Lower lobe of right lung (tissue), 2 donors: ENCODE data around the gene P2RY14. TPM values are rescaled to one million over a fixed set of nuclear protein-coding genes. Genes with fewer than 3 reads are reported as not detected.

Source experiments
- ATAC-seq, 2 donors: fragments of 200-7000 bp; cut with Tn5 transposase; one replicate each; pipeline ENCODE4 v1.9.1; 2020 to 2022; ENCODE audit warnings: mild to moderate bottlenecking in 2 of 2, moderate library complexity in 2 of 2
- DNase-seq: peaks from one replicate; pipeline ENCODE4 v3.0.0-alpha.2; 2020
- H3K27ac ChIP-seq: fragments of 200-600 bp; one replicate; pipeline ENCODE4 v1.8.0; 2022
- H3K27me3 ChIP-seq: fragments of 200-600 bp; one replicate; pipeline ENCODE4 v1.8.0; 2022; ENCODE audit warnings: low read depth
- H3K36me3 ChIP-seq: fragments of 200-600 bp; one replicate; pipeline ENCODE4 v1.8.0; 2022; ENCODE audit warnings: mild to moderate bottlenecking
- H3K4me1 ChIP-seq: fragments of 200-600 bp; one replicate; pipeline ENCODE4 v1.8.0; 2022
- H3K4me3 ChIP-seq: fragments of 200-600 bp; one replicate; pipeline ENCODE4 v1.8.0; 2022; ENCODE audit warnings: mild to moderate bottlenecking
- H3K9me3 ChIP-seq: fragments of 200-600 bp; one replicate; pipeline ENCODE4 v1.8.0; 2022
- intact Hi-C: fragments of 100-400 bp; cut with DNase I; formaldehyde crosslinking; loops from one replicate; pipeline ENCODE4 v1.11.0; 2022
- total RNA-seq: library from RNA; stranded (reverse); fragmentation: NEBNext Ultra II Directional; extraction: Animal tissue kit (Norgen Biotek cat#: 25700); gene quantifications from one replicate; pipeline ENCODE4 v1.2.1, GENCODE V29; 2021
- TF ChIP-seq, protein P1 (sequence below): fragments of 200-600 bp; IDR thresholded peaks from one replicate; pipeline ENCODE4 v1.8.0; 2022; ENCODE audit warnings: antibody characterized with exemption, mild to moderate bottlenecking
- donor health status: DM: no; HTN: yes; CAD: no; lungs with severe emphysema.

P2RY14 gene
- total RNA-seq, 1 donor from 2014 or later, result 5.7 TPM

DNA sequence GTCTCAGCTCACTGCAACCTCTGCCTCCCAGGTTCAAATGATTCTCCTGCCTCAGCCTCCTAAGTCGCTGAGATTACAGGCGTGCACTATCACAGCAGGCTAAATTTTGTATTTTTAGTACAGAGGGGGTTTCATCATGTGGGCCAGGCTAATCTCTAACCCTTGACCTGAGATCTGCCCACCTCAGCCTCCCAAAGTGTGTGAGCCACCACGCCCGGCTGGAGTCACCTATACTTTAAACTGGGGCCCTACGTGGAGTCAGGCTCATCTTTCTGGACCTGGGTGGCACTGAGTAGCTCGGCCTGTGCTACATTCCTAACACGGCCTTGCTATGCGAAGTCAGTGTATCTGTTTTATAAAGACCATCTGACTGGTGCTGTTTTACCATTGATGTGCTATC lies 81.1 kb downstream of the P2RY14 start:
- DNase-seq (no peak), ATAC-seq (no peak)
- no peaks in the 10 kb centered on the region for H3K27me3 ChIP-seq
- no peak overlapping the region for H3K4me3 ChIP-seq
- TF ChIP-seq, protein P1, sequence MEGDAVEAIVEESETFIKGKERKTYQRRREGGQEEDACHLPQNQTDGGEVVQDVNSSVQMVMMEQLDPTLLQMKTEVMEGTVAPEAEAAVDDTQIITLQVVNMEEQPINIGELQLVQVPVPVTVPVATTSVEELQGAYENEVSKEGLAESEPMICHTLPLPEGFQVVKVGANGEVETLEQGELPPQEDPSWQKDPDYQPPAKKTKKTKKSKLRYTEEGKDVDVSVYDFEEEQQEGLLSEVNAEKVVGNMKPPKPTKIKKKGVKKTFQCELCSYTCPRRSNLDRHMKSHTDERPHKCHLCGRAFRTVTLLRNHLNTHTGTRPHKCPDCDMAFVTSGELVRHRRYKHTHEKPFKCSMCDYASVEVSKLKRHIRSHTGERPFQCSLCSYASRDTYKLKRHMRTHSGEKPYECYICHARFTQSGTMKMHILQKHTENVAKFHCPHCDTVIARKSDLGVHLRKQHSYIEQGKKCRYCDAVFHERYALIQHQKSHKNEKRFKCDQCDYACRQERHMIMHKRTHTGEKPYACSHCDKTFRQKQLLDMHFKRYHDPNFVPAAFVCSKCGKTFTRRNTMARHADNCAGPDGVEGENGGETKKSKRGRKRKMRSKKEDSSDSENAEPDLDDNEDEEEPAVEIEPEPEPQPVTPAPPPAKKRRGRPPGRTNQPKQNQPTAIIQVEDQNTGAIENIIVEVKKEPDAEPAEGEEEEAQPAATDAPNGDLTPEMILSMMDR, result no peak
- H3K4me1 ChIP-seq, result no peaks in the 10 kb centered on the region
- H3K36me3 ChIP-seq, result no peaks in the 10 kb centered on the region
- intact Hi-C loops, result no loop called here
- H3K9me3 ChIP-seq, result no peaks in the 10 kb centered on the region
- no peak overlapping the region for H3K27ac ChIP-seq

DNA sequence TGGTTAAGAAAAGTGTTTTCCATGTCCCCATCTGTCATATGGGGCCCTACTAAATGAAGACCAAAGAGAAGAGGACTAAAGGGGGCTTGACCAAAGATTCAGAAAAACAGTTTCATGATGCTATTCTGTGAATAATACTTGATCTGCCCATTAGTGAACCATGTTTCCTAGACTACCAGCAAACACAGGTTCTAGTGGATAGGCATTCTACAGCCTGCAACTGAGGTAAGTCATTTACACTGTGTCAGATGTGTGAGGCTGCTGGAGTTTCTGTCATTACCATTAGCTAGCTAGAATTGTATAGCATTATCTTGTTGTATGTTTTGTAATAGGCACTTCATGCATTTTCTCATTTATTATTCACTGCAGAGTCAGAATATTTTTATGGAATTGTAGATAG lies 81.9 kb downstream of the P2RY14 start:
- no peaks in the 10 kb centered on the region for H3K27me3 ChIP-seq
- H3K27ac ChIP-seq, result no peak overlapping the region
- H3K4me1 ChIP-seq, result no peaks in the 10 kb centered on the region
- no peaks in the 10 kb centered on the region for H3K9me3 ChIP-seq
- intact Hi-C loops, result no loop called here
- no peaks in the 10 kb centered on the region for H3K36me3 ChIP-seq
- no peak overlapping the region for H3K4me3 ChIP-seq
- no peak for DNase-seq
- no peak for ATAC-seq
- TF ChIP-seq, protein P1, result no peak

DNA sequence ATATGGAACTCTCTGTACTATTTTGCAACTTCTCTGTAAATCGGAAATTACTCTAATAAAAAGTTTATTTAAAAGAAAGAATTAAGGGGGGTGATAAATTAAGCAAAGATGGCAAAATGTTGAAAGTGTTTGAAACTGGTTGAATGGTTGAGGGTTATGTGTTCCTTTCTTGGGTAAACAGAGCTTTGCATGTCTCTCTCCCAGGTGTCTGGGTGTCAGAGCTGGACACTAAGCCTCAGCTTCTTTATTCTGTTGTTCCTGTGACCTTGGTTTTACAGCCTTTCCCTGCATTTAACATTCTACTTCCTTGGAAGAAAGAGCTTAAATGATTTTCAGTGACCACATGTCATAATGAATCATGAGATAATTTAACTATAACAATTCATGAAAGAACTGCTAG lies 82.5 kb downstream of the P2RY14 start:
- TF ChIP-seq, protein P1, result no peak
- H3K9me3 ChIP-seq, result no peaks in the 10 kb centered on the region
- intact Hi-C loops, result no loop called here
- no peaks in the 10 kb centered on the region for H3K4me1 ChIP-seq
- no peaks in the 10 kb centered on the region for H3K27me3 ChIP-seq
- no peak overlapping the region for H3K4me3 ChIP-seq
- no peak overlapping the region for H3K27ac ChIP-seq
- ATAC-seq (no peak), DNase-seq (no peak)
- H3K36me3 ChIP-seq, result no peaks in the 10 kb centered on the region

DNA sequence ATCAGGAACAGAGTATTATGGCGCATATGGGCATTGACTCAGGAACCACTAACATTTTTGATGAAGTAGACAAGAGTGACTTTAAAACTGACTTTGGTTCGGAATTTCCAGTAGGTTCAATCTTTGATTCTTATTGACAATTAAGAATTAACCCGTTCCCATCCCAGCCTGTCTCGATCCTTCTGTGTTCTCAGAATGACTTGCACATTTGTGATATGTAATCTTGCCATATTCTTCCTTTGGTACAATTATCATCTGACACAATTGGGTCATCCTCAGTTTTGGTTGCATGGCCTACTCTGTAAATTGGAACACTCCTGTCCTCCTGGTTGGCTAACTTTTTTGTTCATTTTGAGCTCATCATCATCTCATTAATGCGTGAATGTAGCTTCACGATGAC lies 85.8 kb downstream of the P2RY14 start:
- Histone ChIP-seq H3K27ac (no peak overlapping the region), H3K27me3 (no peaks in the 10 kb centered on the region), H3K9me3 (no peaks in the 10 kb centered on the region), H3K36me3 (no peaks in the 10 kb centered on the region), H3K4me3 (no peak overlapping the region), H3K4me1 (no peaks in the 10 kb centered on the region)
- intact Hi-C loops, result no loop called here
- ATAC-seq, result no peak
- TF ChIP-seq, protein P1, result no peak
- DNase-seq, result no peak

DNA sequence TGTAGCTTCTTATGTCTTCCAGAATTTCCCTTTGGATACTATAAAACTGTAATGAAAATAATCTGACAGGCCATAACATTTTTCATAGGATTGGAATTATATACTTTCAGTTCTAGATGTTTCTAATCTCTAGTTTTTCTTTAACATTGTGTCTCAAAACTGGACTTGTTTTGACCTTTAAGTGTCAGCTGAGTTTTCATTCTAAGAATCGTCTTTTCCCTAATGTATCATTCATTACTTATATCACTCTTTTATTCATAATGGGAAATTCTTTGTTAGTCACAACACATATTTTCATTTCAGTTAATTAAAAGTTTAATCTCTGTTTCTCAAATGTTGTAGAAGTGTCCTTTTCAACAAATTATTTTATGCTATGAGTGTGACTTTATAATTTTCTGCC lies 87.2 kb downstream of the P2RY14 start:
- H3K9me3 ChIP-seq, result no peaks in the 10 kb centered on the region
- DNase-seq (no peak), ATAC-seq (no peak)
- TF ChIP-seq, protein P1, result no peak
- intact Hi-C loops, result no loop called here
- no peak overlapping the region for H3K27ac ChIP-seq
- H3K4me3 ChIP-seq, result no peak overlapping the region
- no peaks in the 10 kb centered on the region for H3K4me1 ChIP-seq
- no peaks in the 10 kb centered on the region for H3K27me3 ChIP-seq
- no peaks in the 10 kb centered on the region for H3K36me3 ChIP-seq

DNA sequence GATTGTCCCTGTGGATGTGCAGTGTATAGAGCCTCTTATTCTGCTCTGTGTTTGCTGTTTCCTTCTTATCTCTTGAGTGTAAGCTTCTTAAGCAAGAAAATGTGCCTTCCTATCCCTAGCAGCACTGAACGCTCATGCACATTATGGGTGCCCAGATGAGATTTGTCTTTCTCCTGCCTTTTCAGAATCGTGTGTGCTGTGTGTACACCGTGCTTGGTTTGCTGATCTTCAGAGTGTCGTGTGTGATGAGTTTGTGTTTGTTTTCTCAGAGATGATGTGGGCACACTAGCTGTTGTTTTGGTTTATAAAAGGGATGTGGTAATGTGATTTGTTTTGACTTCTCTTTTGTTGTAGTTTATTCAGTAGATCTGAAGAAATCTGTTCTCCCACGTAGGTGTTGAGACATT lies 95.1 kb downstream of the P2RY14 start:
- H3K9me3 ChIP-seq, result no peaks in the 10 kb centered on the region
- intact Hi-C loops, result no loop called here
- no peak overlapping the region for H3K27ac ChIP-seq
- H3K36me3 ChIP-seq, result no peaks in the 10 kb centered on the region
- H3K4me1 ChIP-seq, result no peaks in the 10 kb centered on the region
- H3K27me3 ChIP-seq, result no peaks in the 10 kb centered on the region
- H3K4me3 ChIP-seq, result no peak overlapping the region
- TF ChIP-seq, protein P1, result no peak
- ATAC-seq, result peak in 1 of 2 donors; percentile 12
- DNase-seq, result no peak
